ENCODE measurements around the gene VPS51. TPM values are rescaled to one million over a fixed set of nuclear protein-coding genes. Genes with fewer than 3 reads are reported as not detected.
A peak's percentile ranks its signal among the peaks of the same experiment; 100 is the strongest.

The VPS51 gene
- total RNA-seq, 6 experiments from 2014 or later = 41.5 to 170 (median 50.2) TPM

- no peak for ATAC-seq
- 90% methylated on average over 3 of the region's 3 CpGs for WGBS (ENCODE audit: insufficient coverage, low coverage, low lambda C conversion rate, missing lambda C conversion rate)
- TF ChIP-seq CTCF (IDR thresholded peaks at IDR 0.05) (no peak), POLR2A (IDR thresholded peaks at IDR 0.05) (no peak)
- DNase-seq = no peak
- intact Hi-C loops (cut with DNase I) = no loop called here
- Histone ChIP-seq H3K9me3 (no peaks in the 10 kb centered on the region), H3K36me3 (no peaks in the 10 kb centered on the region), H3K27me3 (no peaks in the 10 kb centered on the region), H3K4me1 (peaks cover 0 to 8% (median 4%) of the 10 kb centered on the region in 4 donors), H3K27ac (no peak overlapping the region), H3K4me3 (no peak overlapping the region)
Observed at GRCh38 chr11:65156256-65156655, 60.2 kb downstream of the VPS51 start.

DNA sequence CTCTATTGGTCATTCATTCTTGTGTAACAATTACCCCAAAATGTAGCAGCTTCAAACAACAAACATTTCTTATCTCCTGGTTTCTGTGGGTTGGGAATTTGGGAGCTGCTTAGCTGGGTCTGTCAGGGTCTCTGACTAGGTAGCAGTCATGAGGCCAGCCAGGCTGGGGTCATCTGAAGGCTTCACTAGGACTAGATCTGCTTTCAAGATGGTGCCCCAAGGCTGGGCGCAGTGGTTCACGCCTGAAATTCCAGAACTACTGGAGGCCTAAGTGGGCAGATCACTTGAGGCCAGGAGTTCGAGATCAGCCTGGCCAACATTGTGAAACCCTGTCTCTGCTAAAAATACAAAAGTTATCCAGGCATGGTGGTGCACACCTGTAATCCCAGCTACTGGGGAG lies 60.9 kb downstream of the VPS51 start:
- peaks cover 0 to 1% (median under 1%) of the 10 kb centered on the region in 4 donors for H3K4me1 ChIP-seq
- intact Hi-C loops (cut with DNase I) = no loop called here
- TF ChIP-seq CTCF (IDR thresholded peaks at IDR 0.05) (no peak), POLR2A (IDR thresholded peaks at IDR 0.05) (no peak)
- H3K36me3 ChIP-seq = no peaks in the 10 kb centered on the region
- no peaks in the 10 kb centered on the region for H3K9me3 ChIP-seq
- H3K4me3 ChIP-seq = no peak overlapping the region
- no peaks in the 10 kb centered on the region for H3K27me3 ChIP-seq
- peak in 1 of 3 donors; percentile 13 for DNase-seq
- H3K27ac ChIP-seq = no peak overlapping the region
- WGBS (ENCODE audit: insufficient coverage, low coverage, low lambda C conversion rate, missing lambda C conversion rate) = 93% methylated on average over 2 of the region's 3 CpGs
- ATAC-seq = no peak

DNA sequence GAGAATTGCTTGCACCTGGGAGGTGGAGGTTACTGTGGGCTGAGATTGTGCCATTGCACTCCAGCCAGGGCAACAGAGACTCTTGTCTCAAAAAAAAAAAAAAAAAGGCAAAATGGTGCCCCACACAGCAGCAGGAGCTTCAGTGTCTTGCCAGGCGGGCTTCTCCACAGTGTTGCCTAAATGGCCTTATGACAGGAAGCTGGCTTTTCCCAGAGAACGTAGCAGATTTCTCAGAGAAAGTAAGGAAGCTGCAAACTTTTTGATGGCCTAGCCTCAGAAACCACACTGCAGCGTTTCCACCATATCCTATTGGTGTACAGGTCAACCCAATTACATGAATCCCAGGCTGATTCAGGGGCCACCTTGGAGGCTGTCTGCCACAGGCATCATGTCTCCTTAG lies 61.3 kb downstream of the VPS51 start:
- no peaks in the 10 kb centered on the region for H3K4me1 ChIP-seq
- no peak overlapping the region for H3K4me3 ChIP-seq
- H3K27me3 ChIP-seq = no peaks in the 10 kb centered on the region
- TF ChIP-seq CTCF (IDR thresholded peaks at IDR 0.05) (no peak), POLR2A (IDR thresholded peaks at IDR 0.05) (no peak)
- no peaks in the 10 kb centered on the region for H3K9me3 ChIP-seq
- H3K27ac ChIP-seq = no peak overlapping the region
- WGBS (ENCODE audit: insufficient coverage, low coverage, low lambda C conversion rate, missing lambda C conversion rate) = 60% methylated on average over 1 of the region's 3 CpGs
- ATAC-seq = no peak
- no peak for DNase-seq
- intact Hi-C loops (cut with DNase I) = no loop called here
- H3K36me3 ChIP-seq = no peaks in the 10 kb centered on the region

- no peak for ATAC-seq
- intact Hi-C loops (cut with DNase I) = no loop called here
- Histone ChIP-seq H3K4me3 (no peak overlapping the region), H3K4me1 (peaks cover 0 to 7% (median 3%) of the 10 kb centered on the region in 4 donors), H3K9me3 (no peaks in the 10 kb centered on the region), H3K27ac (no peak overlapping the region), H3K27me3 (no peaks in the 10 kb centered on the region), H3K36me3 (no peaks in the 10 kb centered on the region)
- no peak for TF ChIP-seq CTCF (IDR thresholded peaks at IDR 0.05)
- TF ChIP-seq POLR2A (IDR thresholded peaks at IDR 0.05) = no peak
- 70% methylated on average over 5 of the region's 5 CpGs for WGBS (ENCODE audit: insufficient coverage, low coverage, low lambda C conversion rate, missing lambda C conversion rate)
- DNase-seq = no peak
Observed at GRCh38 chr11:65159012-65159411, 63.0 kb downstream of the VPS51 start.

DNA sequence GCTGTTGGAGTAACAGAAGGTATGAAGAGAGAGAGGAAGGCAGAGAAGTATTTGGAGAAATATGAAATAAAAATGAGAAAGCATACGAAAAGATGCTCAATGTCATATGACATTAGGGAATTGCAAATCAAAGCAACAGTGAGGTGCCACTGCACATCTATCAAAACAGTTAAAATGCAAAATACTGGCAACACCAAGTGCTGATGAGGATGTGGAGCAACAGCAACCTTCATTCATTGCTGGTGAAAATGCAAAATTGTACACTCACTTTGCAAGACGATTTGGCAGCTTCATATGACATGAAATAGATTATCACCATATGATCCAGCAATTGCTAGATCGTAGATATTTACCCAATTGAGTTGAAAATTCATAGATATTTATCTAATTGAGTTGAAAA lies 64.6 kb downstream of the VPS51 start:
- peaks cover 0 to 17% (median 4%) of the 10 kb centered on the region in 4 donors for H3K4me1 ChIP-seq
- H3K4me3 ChIP-seq = no peak overlapping the region
- 65% methylated on average over 3 of the region's 3 CpGs for WGBS (ENCODE audit: insufficient coverage, low coverage, low lambda C conversion rate, missing lambda C conversion rate)
- no peak for ATAC-seq
- intact Hi-C loops (cut with DNase I) = no loop called here
- no peak for DNase-seq
- no peaks in the 10 kb centered on the region for H3K9me3 ChIP-seq
- H3K36me3 ChIP-seq = no peaks in the 10 kb centered on the region
- no peak overlapping the region for H3K27ac ChIP-seq
- TF ChIP-seq POLR2A (IDR thresholded peaks at IDR 0.05) (no peak), CTCF (IDR thresholded peaks at IDR 0.05) (no peak)
- H3K27me3 ChIP-seq = no peaks in the 10 kb centered on the region
